H9 (cell line): ENCODE results near the gene MRPL34. TPM values are rescaled to one million over a fixed set of nuclear protein-coding genes. Genes with fewer than 3 reads are reported as not detected.
A peak's percentile ranks its signal among the peaks of the same experiment; 100 is the strongest.

Source experiments
- DNase-seq: peaks from one replicate; pipeline ENCODE4 v3.0.0-alpha.2; 2017
- H2AFZ ChIP-seq: one replicate; pipeline ENCODE4 v1.6.1; 2013; ENCODE audit warnings: mild to moderate bottlenecking, low read length, control low read depth, moderate library complexity
- H2AK5ac ChIP-seq: 2 replicates; pipeline ENCODE4 v1.6.1; 2013; ENCODE audit warnings: low read length, control low read depth, mixed read lengths; ENCODE audit not compliant: insufficient read length
- H2BK120ac ChIP-seq: one replicate; pipeline ENCODE4 v1.6.1; 2013; ENCODE audit warnings: low read depth, mild to moderate bottlenecking, low read length, control low read depth, inconsistent platforms; ENCODE audit not compliant: poor library complexity, severe bottlenecking
- H2BK12ac ChIP-seq: 2 replicates; pipeline ENCODE4 v1.6.1; 2013; ENCODE audit warnings: low read length, control low read depth, mixed read lengths, low read depth; ENCODE audit not compliant: insufficient read length
- H2BK15ac ChIP-seq: 2 replicates; pipeline ENCODE4 v1.6.1; 2013; ENCODE audit warnings: low read depth, low read length, control low read depth
- H2BK20ac ChIP-seq: one replicate; pipeline ENCODE4 v1.6.1; 2013; ENCODE audit warnings: low read depth, mild to moderate bottlenecking, low read length, control low read depth, inconsistent platforms; ENCODE audit not compliant: poor library complexity, severe bottlenecking
- H2BK5ac ChIP-seq: 2 replicates; pipeline ENCODE4 v1.6.1; 2013; ENCODE audit warnings: low read length, control low read depth, mixed read lengths; ENCODE audit not compliant: insufficient read length
- H3K14ac ChIP-seq: 2 replicates; pipeline ENCODE4 v1.6.1; 2013; ENCODE audit warnings: low read length, control low read depth; ENCODE audit not compliant: insufficient read depth
- H3K18ac ChIP-seq: 2 replicates; pipeline ENCODE4 v1.6.1; 2013; ENCODE audit warnings: low read depth, mild to moderate bottlenecking, mixed read lengths, low read length, control low read depth; ENCODE audit not compliant: insufficient read length
- H3K23ac ChIP-seq: 2 replicates; pipeline ENCODE4 v1.6.1; 2013; ENCODE audit warnings: low read length, control low read depth, mixed read lengths, low read depth; ENCODE audit not compliant: insufficient read length
- H3K23me2 ChIP-seq: 2 replicates; pipeline ENCODE4 v1.6.1; 2013; ENCODE audit warnings: low read depth, mild to moderate bottlenecking, mixed read lengths, low read length, control low read depth; ENCODE audit not compliant: insufficient read length, poor library complexity, severe bottlenecking
- H3K27ac ChIP-seq: 2 replicates; pipeline ENCODE4 v1.5.1; 2013; ENCODE audit warnings: low read length, control low read depth, mixed read lengths, low read depth; ENCODE audit not compliant: insufficient read length
- H3K27me3 ChIP-seq: 2 replicates; pipeline ENCODE4 v1.6.1; 2013; ENCODE audit warnings: low read length, control low read depth, inconsistent platforms; ENCODE audit not compliant: insufficient read depth
- H3K4ac ChIP-seq: 2 replicates; pipeline ENCODE4 v1.6.1; 2013; ENCODE audit warnings: low read depth, mild to moderate bottlenecking, control low read depth, inconsistent platforms, low read length, moderate library complexity
- H3K4me1 ChIP-seq: 2 replicates; pipeline ENCODE4 v1.6.1; 2013; ENCODE audit warnings: low read length, control low read depth, inconsistent platforms; ENCODE audit not compliant: insufficient read depth
- H3K4me2 ChIP-seq: 2 replicates; pipeline ENCODE4 v1.6.1; 2013; ENCODE audit warnings: low read length, control low read depth, mixed read lengths; ENCODE audit not compliant: insufficient read length, insufficient read depth
- H3K56ac ChIP-seq: 2 replicates; pipeline ENCODE4 v1.6.1; 2013; ENCODE audit warnings: low read depth, mild to moderate bottlenecking, mixed read lengths, low read length, control low read depth; ENCODE audit not compliant: insufficient read length
- H3K79me1 ChIP-seq: 2 replicates; pipeline ENCODE4 v1.6.1; 2013; ENCODE audit warnings: low read depth, mild to moderate bottlenecking, moderate library complexity, low read length, control low read depth, inconsistent platforms; ENCODE audit not compliant: insufficient read depth, poor library complexity, severe bottlenecking
- H3K79me2 ChIP-seq: 2 replicates; pipeline ENCODE4 v1.6.1; 2013; ENCODE audit warnings: low read length, control low read depth, inconsistent platforms; ENCODE audit not compliant: insufficient read depth
- H3K9ac ChIP-seq: 2 replicates; pipeline ENCODE4 v1.6.1; 2013; ENCODE audit warnings: low read length, control low read depth, mixed read lengths; ENCODE audit not compliant: insufficient read length; ENCODE audit errors: extremely low read depth
- H3K9me3 ChIP-seq: one replicate; pipeline ENCODE4 v1.6.1; 2013; ENCODE audit warnings: low read depth, low read length, inconsistent platforms; ENCODE audit not compliant: control insufficient read depth
- H3T11ph ChIP-seq: one replicate; pipeline ENCODE4 v1.6.1; 2013; ENCODE audit warnings: mild to moderate bottlenecking, low read length, control low read depth, inconsistent platforms
- H4K20me1 ChIP-seq: one replicate; pipeline ENCODE4 v1.6.1; 2013; ENCODE audit not compliant: control insufficient read depth, insufficient read length, insufficient read depth
- H4K5ac ChIP-seq: 2 replicates; pipeline ENCODE4 v1.6.1; 2013; ENCODE audit warnings: low read depth, mild to moderate bottlenecking, mixed read lengths, low read length, control low read depth; ENCODE audit not compliant: insufficient read length
- H4K8ac ChIP-seq: replicated peaks from 2 replicates; pipeline ENCODE4 v1.6.1; 2013; ENCODE audit warnings: low read length, control low read depth, mixed read lengths, low read depth; ENCODE audit not compliant: insufficient read length
- H4K91ac ChIP-seq: 2 replicates; pipeline ENCODE4 v1.6.1; 2013; ENCODE audit warnings: low read depth, mild to moderate bottlenecking, moderate library complexity, mixed read lengths, low read length, control low read depth; ENCODE audit not compliant: insufficient read length
- H3K27ac Mint-ChIP-seq, 3 experiments: 2 replicates in 2 of 3; 3 replicates in 1 of 3; pipeline ENCODE4 v1.8.0; 2020 to 2021; ENCODE audit warnings: mixed read lengths in 3 of 3, mild to moderate bottlenecking in 1 of 3, moderate library complexity in 1 of 3
- H3K27me3 Mint-ChIP-seq: 2 replicates; pipeline ENCODE4 v1.8.0; 2021; ENCODE audit warnings: low read depth, mild to moderate bottlenecking, moderate library complexity, mixed read lengths
- H3K36me3 Mint-ChIP-seq, 3 experiments: 2 replicates in 2 of 3; 3 replicates in 1 of 3; pipeline ENCODE4 v1.8.0; 2020 to 2021; ENCODE audit warnings: low read depth in 3 of 3, mixed read lengths in 3 of 3; ENCODE audit not compliant: insufficient read depth in 1 of 3
- H3K4me1 Mint-ChIP-seq, 2 experiments: 2 replicates each; pipeline ENCODE4 v1.8.0; 2020; ENCODE audit warnings: mixed read lengths in 2 of 2
- H3K4me3 Mint-ChIP-seq, 2 experiments: 2 replicates in 1 of 2; 3 replicates in 1 of 2; pipeline ENCODE4 v1.8.0; 2020 to 2021; ENCODE audit warnings: mild to moderate bottlenecking in 2 of 2, mixed read lengths in 2 of 2, moderate library complexity in 1 of 2
- H3K9me3 Mint-ChIP-seq, 2 experiments: 2 replicates in 1 of 2; 3 replicates in 1 of 2; pipeline ENCODE4 v1.8.0; 2020; ENCODE audit warnings: mild to moderate bottlenecking in 2 of 2, mixed read lengths in 2 of 2, moderate library complexity in 1 of 2
- WGBS: extraction: QIAGEN DNeasy Blood & Tissue Kit; methylation state at CpG from one replicate; pipeline ENCODE4 v1.1.7; 2013; ENCODE audit warnings: missing lambda C conversion rate, low lambda C conversion rate, mixed read lengths; ENCODE audit not compliant: insufficient read length; ENCODE audit errors: extremely low coverage; 5-methylcytosine and 5-hydroxymethylcytosine counted together
- total RNA-seq: library from RNA; stranded (reverse); gene quantifications from 2 replicates; pipeline ENCODE4 v1.2.1, GENCODE V29; 2021
- TF ChIP-seq, protein P1 (sequence below): fragments of 200-600 bp; sonication (generic); conservative IDR thresholded peaks from 3 replicates; pipeline ENCODE4 v1.8.0; 2021; ENCODE audit warnings: antibody characterized with exemption, mild to moderate bottlenecking

MRPL34 gene
- total RNA-seq, 1 experiment from 2014 or later = 84.6 TPM

GRCh38 chr19:17300992-17301619 is 4.6 kb upstream of the MRPL34 start:
- no peaks in the 10 kb centered on the region for H3K79me1 ChIP-seq
- no peak overlapping the region for H2BK12ac ChIP-seq
- H4K91ac ChIP-seq = no peak overlapping the region
- H3K14ac ChIP-seq = no peak overlapping the region
- no peaks in the 10 kb centered on the region for H4K20me1 ChIP-seq
- H3K4me2 ChIP-seq = no peak overlapping the region
- DNase-seq = no peak
- no peak overlapping the region for H3T11ph ChIP-seq
- no peak overlapping the region for H2BK120ac ChIP-seq
- H3K56ac ChIP-seq = no peak overlapping the region
- no CpG with 5 or more reads among the region's 51 CpGs for WGBS
- H3K4me1 Mint-ChIP-seq = peaks cover 21 to 28% of the 10 kb centered on the region in 2 experiments
- TF ChIP-seq, protein P1, sequence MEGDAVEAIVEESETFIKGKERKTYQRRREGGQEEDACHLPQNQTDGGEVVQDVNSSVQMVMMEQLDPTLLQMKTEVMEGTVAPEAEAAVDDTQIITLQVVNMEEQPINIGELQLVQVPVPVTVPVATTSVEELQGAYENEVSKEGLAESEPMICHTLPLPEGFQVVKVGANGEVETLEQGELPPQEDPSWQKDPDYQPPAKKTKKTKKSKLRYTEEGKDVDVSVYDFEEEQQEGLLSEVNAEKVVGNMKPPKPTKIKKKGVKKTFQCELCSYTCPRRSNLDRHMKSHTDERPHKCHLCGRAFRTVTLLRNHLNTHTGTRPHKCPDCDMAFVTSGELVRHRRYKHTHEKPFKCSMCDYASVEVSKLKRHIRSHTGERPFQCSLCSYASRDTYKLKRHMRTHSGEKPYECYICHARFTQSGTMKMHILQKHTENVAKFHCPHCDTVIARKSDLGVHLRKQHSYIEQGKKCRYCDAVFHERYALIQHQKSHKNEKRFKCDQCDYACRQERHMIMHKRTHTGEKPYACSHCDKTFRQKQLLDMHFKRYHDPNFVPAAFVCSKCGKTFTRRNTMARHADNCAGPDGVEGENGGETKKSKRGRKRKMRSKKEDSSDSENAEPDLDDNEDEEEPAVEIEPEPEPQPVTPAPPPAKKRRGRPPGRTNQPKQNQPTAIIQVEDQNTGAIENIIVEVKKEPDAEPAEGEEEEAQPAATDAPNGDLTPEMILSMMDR = no peak
- H3K23ac ChIP-seq = no peak overlapping the region
- no peak overlapping the region for H4K8ac ChIP-seq
- H3K27ac ChIP-seq = no peak overlapping the region
- H3K9me3 ChIP-seq = no peaks in the 10 kb centered on the region
- H2BK20ac ChIP-seq = no peak overlapping the region
- peaks cover 4% of the 10 kb centered on the region in 2 experiments; a peak in 3 of 5 replicates for H3K9me3 Mint-ChIP-seq
- no peaks in the 10 kb centered on the region; the same call in 1 of the 2 replicates for H3K27me3 Mint-ChIP-seq
- peaks cover 3% of the 10 kb centered on the region; the same call in 1 of the 2 replicates for H3K4me1 ChIP-seq
- H3K27me3 ChIP-seq = no peaks in the 10 kb centered on the region
- H3K79me2 ChIP-seq = no peaks in the 10 kb centered on the region
- H3K4me3 Mint-ChIP-seq = 0 out of 5 replicates have a peak overlapping the region, but pooled peaks of 1 of the 2 experiments have one; percentile 40
- no peak overlapping the region for H4K5ac ChIP-seq
- no peak overlapping the region for H3K18ac ChIP-seq
- no peak overlapping the region for H2BK15ac ChIP-seq
- H3K23me2 ChIP-seq = no peaks in the 10 kb centered on the region
- H2AFZ ChIP-seq = no peak overlapping the region
- H3K36me3 Mint-ChIP-seq = peaks cover 15 to 30% (median 24%) of the 10 kb centered on the region in 3 experiments
- no peak overlapping the region for H3K4ac ChIP-seq
- H2BK5ac ChIP-seq = no peak overlapping the region
- no peak overlapping the region for H2AK5ac ChIP-seq
- peak overlapping the region in 1 of 3 experiments; percentile 65; a peak in 1 of 7 replicates for H3K27ac Mint-ChIP-seq
- H3K9ac ChIP-seq = no peak overlapping the region
